A549 (cell line): ENCODE measurements around the gene NXPE3. TPM values are rescaled to one million over a fixed set of nuclear protein-coding genes. Genes with fewer than 3 reads are reported as not detected.

Experiments
- ATAC-seq, 2 experiments: fragments of 200-7000 bp in 1 of 2; fragments of >200 bp in 1 of 2; cut with Nextera tagmentation in 1 of 2; cut with Tn5 transposase in 1 of 2; 3 replicates each; pipeline versions ENCODE4 v1.8.0 to v1.9.1; 2018 to 2020; ENCODE audit warnings: mild to moderate bottlenecking in 1 of 2, moderate library complexity in 1 of 2
- CTCF ChIA-PET: fragments of 300-600 bp; sonication (Branson Sonifier 250); formaldehyde crosslinking; extraction: SDS; loops from one replicate; lab custom pipeline; 2021; ENCODE audit warnings: antibody characterized with exemption, inconsistent platforms; lab: Yijun Ruan, JAX
- POLR2A ChIA-PET: fragments of 350-600 bp; formaldehyde crosslinking; extraction: SDS; loops from one replicate; lab custom pipeline; 2021; ENCODE audit warnings: antibody characterized with exemption, inconsistent platforms; lab: Yijun Ruan, JAX
- DNase-seq, 2 experiments: peaks; one replicate each; pipeline versions ENCODE4 v3.0.0 to v3.0.0-alpha.2; 2011 to 2016; ENCODE audit warnings: low read depth in 1 of 2, low spot score in 1 of 2
- FAIRE-seq: peaks from 2 replicates; lab custom pipeline; 2011; peaks lifted over from hg19 to GRCh38; lab: Jason Lieb, UNC
- H3K27ac ChIP-seq, 2 experiments: fragments of >200 bp; sonication (Bioruptor Twin); formaldehyde crosslinking; 3 replicates each; pipeline ENCODE4 v1.5.1; 2016 to 2017
- H3K4me1 ChIP-seq: fragments of >200 bp; sonication (Bioruptor Twin); formaldehyde crosslinking; 3 replicates; pipeline ENCODE4 v1.6.1; 2016
- H3K4me2 ChIP-seq: fragments of >200 bp; sonication (Bioruptor Twin); formaldehyde crosslinking; 3 replicates; pipeline ENCODE4 v1.6.1; 2016
- H3K4me3 ChIP-seq: fragments of >200 bp; sonication (Bioruptor Twin); formaldehyde crosslinking; 3 replicates; pipeline ENCODE4 v1.5.1; 2016
- H3K9me3 ChIP-seq: fragments of >200 bp; sonication (Bioruptor Twin); formaldehyde crosslinking; 3 replicates; pipeline ENCODE4 v1.6.1; 2016
- EHF ChIP-seq: fragments of 250-450 bp; sonication (Bioruptor Pico); IDR thresholded peaks from 2 replicates; pipeline ENCODE4 v1.5.0; 2020; ENCODE audit warnings: mild to moderate bottlenecking
- GATA3 ChIP-seq: IDR thresholded peaks from 2 replicates; pipeline ENCODE4 v1.6.1; 2012; ENCODE audit warnings: borderline replicate concordance
- HEYL ChIP-seq: fragments of 250-450 bp; sonication (Bioruptor Pico); IDR thresholded peaks from 2 replicates; pipeline ENCODE4 v1.8.0; 2021; ENCODE audit warnings: mild to moderate bottlenecking, moderate library complexity
- JUNB ChIP-seq: fragments of >200 bp; sonication (Bioruptor Twin); formaldehyde crosslinking; IDR thresholded peaks from 2 replicates; pipeline ENCODE4 v1.6.1; 2016
- KDM1A ChIP-seq: fragments of 200-600 bp; sonication (generic); IDR thresholded peaks from 2 replicates; pipeline ENCODE4 v1.6.1; 2016; ENCODE audit warnings: low read depth, mild to moderate bottlenecking
- POLR2AphosphoS2 ChIP-seq: conservative IDR thresholded peaks from 2 replicates; pipeline ENCODE4 v1.6.1; 2012; ENCODE audit warnings: low read length, improper control_type of control experiment, inconsistent platforms
- RAD21 ChIP-seq, 2 experiments: fragments of >200 bp in 1 of 2; sonication (Bioruptor Twin) in 1 of 2; formaldehyde crosslinking in 1 of 2; IDR thresholded peaks in 1 of 2; conservative IDR thresholded peaks in 1 of 2; 2 replicates in 1 of 2; 3 replicates in 1 of 2; pipeline ENCODE4 v1.6.1; 2012 to 2018; ENCODE audit warnings: inconsistent platforms in 1 of 2
- RFX5 ChIP-seq: fragments of 450-650 bp; IDR thresholded peaks from 2 replicates; pipeline ENCODE4 v1.7.1; 2014; ENCODE audit warnings: antibody characterized with exemption, mild to moderate bottlenecking, moderate library complexity
- TFCP2L1 ChIP-seq: fragments of 250-450 bp; sonication (Bioruptor Pico); IDR thresholded peaks from 2 replicates; pipeline ENCODE4 v1.5.0; 2021; ENCODE audit warnings: mild to moderate bottlenecking
- WGBS: methylation state at CpG from one replicate; pipeline ENCODE4 v1.1.6; 2017; ENCODE audit errors: missing lambda C conversion rate; 5-methylcytosine and 5-hydroxymethylcytosine counted together
- polyA plus RNA-seq, 4 experiments: library from polyadenylated mRNA; depleted of rRNA in 3 of 4; stranded (reverse); fragments of >200 nt; fragmentation: RNase III in 1 of 4; extraction: RNeasy Plus Mini Kit Qiagen cat#74134 plus additional on column Dnase treatment in 1 of 4; gene quantifications; 2 replicates in 3 of 4; 3 replicates in 1 of 4; pipeline ENCODE4 v1.2.3, GENCODE V29; 2011 to 2017
- TF ChIP-seq, protein P1 (sequence below): fragments of 250-450 bp; sonication (Bioruptor Pico); IDR thresholded peaks from 2 replicates; pipeline ENCODE4 v1.5.0; 2021; ENCODE audit warnings: mild to moderate bottlenecking, moderate library complexity, borderline replicate concordance
- TF ChIP-seq, protein P2 (sequence below): fragments of 250-450 bp; sonication (Bioruptor Pico); IDR thresholded peaks from 2 replicates; pipeline ENCODE4 v1.5.0; 2020; ENCODE audit warnings: low read depth, mild to moderate bottlenecking, moderate library complexity
- TF ChIP-seq, protein P3 (sequence below): IDR thresholded peaks from 2 replicates; pipeline ENCODE4 v1.6.1; 2012; ENCODE audit warnings: low read depth, borderline replicate concordance
- TF ChIP-seq, protein P4 (sequence below): IDR thresholded peaks from 2 replicates; pipeline ENCODE4 v1.6.1; 2012
- TF ChIP-seq, protein P5 (sequence below): IDR thresholded peaks from 2 replicates; pipeline ENCODE4 v1.6.1; 2012

The NXPE3 gene
- polyA plus RNA-seq, 2 of the 4 experiments (the other 2 are of a cell fraction), result 48.6 to 49.5 TPM

DNA sequence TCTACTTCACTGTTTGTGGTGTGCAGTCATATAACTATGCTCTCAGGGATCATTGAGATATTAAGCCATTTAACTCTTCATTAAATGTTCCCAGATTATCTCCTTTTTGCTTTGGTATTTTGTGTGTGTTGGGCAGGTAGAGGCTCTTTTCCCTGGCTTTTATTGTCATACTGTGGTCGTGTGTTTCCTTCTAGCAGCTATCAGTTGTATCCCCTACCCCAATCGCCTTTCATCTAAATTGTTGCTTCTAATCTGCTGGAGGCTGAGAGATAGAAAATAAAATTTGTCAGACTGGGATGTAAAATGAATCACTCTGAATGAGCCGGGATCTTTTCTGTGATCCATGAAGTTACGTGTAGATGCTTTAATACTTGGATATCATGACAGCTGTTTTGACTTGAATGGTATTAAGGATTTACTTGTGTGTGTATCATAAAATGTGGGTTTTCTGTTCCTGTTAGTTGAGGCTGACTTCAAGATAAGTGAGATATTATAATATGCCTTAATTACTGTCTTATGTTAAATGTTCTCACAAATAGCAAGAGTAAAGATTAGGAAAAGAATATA, 79.5 kb downstream of the NXPE3 start:
- DNase-seq (no peak), FAIRE-seq (no peak), ATAC-seq (no peak)
- Histone ChIP-seq H3K4me1 (peaks cover 24% of the 10 kb centered on the region), H3K4me3 (no peak overlapping the region), H3K9me3 (no peaks in the 10 kb centered on the region), H3K27ac (0 out of 6 replicates have a peak overlapping the region, but pooled peaks of 1 of the 2 experiments have one; percentile 8), H3K4me2 (no peak overlapping the region)
- WGBS, result 87% methylated on average over 4 of the region's 4 CpGs
- POLR2A ChIA-PET, result interaction anchor here (2.5 kb wide), 1 partner anchor 9 kb away, joined by 16 read pairs; the partner anchor contains the start of gene NFKBIZ
- no peak for TF ChIP-seq TFCP2L1 (CRISPR knock-in tag)
- no peak for TF ChIP-seq GATA3
- CTCF ChIA-PET, result interaction anchor here (1.1 to 2.4 kb wide), 2 partner anchors 9 to 367 kb away, joined by 3 to 12 read pairs; partner anchors contain the start of gene NFKBIZ

DNA sequence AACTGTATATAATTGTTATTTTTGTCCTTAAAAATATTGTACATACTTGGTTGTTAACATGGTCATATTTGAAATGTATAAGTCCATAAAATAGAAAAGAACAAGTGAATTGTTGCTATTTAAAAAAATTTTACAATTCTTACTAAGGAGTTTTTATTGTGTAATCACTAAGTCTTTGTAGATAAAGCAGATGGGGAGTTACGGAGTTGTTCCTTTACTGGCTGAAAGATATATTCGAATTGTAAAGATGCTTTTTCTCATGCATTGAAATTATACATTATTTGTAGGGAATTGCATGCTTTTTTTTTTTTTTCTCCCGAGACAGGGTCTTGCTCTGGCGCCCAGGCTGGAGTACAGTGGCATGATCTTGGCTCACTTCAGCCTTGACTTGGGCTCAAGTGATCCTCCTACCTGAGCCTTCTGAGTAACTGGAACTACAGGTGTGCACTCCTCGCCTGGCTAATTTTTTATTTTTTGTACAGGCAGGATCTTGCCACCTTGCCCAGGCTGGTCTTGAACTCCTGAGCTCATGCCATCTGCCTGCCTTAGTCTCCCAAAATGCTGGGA, 81.0 kb downstream of the NXPE3 start:
- no peak overlapping the region for H3K27ac ChIP-seq
- H3K4me2 ChIP-seq, result no peak overlapping the region
- no peak for DNase-seq
- ChIA-PET POLR2A (interaction anchor here (2.0 to 2.5 kb wide), 2 partner anchors 11 kb away, joined by 8 to 16 read pairs; partner anchors contain the start of gene NFKBIZ), CTCF (interaction anchor here (1.1 to 2.4 kb wide), 3 partner anchors 10 to 365 kb away, joined by 3 to 12 read pairs (median 7); partner anchors contain the start of gene NFKBIZ)
- peaks cover 10% of the 10 kb centered on the region for H3K4me1 ChIP-seq
- TF ChIP-seq EHF (CRISPR knock-in tag), result no peak
- 0 out of 2 replicates have a peak, but pooled peaks have one; percentile 0 for TF ChIP-seq POLR2AphosphoS2
- no peak for TF ChIP-seq RFX5
- WGBS, result 87% methylated on average over 5 of the region's 5 CpGs
- FAIRE-seq, result no peak
- H3K4me3 ChIP-seq, result no peak overlapping the region
- H3K9me3 ChIP-seq, result no peaks in the 10 kb centered on the region
- ATAC-seq, result no peak

DNA sequence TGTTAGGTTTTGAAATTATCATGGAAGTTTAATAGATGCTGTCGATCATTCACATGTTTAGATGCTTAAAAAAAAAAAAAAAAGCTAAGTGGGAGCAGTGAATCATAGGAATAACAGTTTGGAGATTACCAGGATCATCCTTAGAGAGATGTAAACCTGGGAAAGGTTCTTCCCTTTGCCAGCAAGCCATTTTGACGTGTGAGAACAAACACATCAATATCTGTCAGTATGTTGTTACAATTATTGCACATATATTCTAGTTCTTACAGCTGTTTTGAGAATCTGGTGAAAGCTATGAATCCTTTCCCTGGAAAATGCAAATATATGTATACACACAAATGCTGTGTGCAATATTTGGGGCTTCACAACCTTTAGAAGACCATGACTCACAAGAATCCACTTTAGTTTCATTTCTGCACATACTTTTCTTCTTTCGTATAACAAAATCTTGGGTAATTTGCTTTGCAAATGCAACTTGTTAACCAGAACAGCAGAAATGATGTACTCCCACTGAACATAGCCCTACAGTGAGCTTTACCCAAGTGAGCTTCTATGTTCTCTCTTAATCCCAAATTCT, 82.3 kb downstream of the NXPE3 start:
- TF ChIP-seq HEYL (CRISPR knock-in tag) (no peak), POLR2AphosphoS2 (no peak), KDM1A (no peak), RAD21 (conservative IDR thresholded peaks at IDR 0.05 in 1 of 2, IDR thresholded peaks at IDR 0.05 in 1 of 2) (no peak), RFX5 (no peak), JUNB (no peak), GATA3 (no peak)
- TF ChIP-seq, protein P1, sequence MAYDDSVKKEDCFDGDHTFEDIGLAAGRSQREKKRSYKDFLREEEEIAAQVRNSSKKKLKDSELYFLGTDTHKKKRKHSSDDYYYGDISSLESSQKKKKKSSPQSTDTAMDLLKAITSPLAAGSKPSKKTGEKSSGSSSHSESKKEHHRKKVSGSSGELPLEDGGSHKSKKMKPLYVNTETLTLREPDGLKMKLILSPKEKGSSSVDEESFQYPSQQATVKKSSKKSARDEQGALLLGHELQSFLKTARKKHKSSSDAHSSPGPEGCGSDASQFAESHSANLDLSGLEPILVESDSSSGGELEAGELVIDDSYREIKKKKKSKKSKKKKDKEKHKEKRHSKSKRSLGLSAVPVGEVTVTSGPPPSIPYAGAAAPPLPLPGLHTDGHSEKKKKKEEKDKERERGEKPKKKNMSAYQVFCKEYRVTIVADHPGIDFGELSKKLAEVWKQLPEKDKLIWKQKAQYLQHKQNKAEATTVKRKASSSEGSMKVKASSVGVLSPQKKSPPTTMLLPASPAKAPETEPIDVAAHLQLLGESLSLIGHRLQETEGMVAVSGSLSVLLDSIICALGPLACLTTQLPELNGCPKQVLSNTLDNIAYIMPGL (CRISPR knock-in tag), result no peak
- TF ChIP-seq, protein P2, sequence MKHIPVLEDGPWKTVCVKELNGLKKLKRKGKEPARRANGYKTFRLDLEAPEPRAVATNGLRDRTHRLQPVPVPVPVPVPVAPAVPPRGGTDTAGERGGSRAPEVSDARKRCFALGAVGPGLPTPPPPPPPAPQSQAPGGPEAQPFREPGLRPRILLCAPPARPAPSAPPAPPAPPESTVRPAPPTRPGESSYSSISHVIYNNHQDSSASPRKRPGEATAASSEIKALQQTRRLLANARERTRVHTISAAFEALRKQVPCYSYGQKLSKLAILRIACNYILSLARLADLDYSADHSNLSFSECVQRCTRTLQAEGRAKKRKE (CRISPR knock-in tag), result no peak
- TF ChIP-seq, protein P3, sequence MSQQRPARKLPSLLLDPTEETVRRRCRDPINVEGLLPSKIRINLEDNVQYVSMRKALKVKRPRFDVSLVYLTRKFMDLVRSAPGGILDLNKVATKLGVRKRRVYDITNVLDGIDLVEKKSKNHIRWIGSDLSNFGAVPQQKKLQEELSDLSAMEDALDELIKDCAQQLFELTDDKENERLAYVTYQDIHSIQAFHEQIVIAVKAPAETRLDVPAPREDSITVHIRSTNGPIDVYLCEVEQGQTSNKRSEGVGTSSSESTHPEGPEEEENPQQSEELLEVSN, result no peak
- TF ChIP-seq, protein P4, sequence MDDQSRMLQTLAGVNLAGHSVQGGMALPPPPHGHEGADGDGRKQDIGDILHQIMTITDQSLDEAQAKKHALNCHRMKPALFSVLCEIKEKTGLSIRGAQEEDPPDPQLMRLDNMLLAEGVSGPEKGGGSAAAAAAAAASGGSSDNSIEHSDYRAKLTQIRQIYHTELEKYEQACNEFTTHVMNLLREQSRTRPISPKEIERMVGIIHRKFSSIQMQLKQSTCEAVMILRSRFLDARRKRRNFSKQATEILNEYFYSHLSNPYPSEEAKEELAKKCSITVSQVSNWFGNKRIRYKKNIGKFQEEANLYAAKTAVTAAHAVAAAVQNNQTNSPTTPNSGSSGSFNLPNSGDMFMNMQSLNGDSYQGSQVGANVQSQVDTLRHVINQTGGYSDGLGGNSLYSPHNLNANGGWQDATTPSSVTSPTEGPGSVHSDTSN, result no peak
- TF ChIP-seq, protein P5, sequence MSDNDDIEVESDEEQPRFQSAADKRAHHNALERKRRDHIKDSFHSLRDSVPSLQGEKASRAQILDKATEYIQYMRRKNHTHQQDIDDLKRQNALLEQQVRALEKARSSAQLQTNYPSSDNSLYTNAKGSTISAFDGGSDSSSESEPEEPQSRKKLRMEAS, result no peak
- TF ChIP-seq, all 56 proteins: peak for 0
- H3K27ac ChIP-seq, result peak overlapping the region in 1 of 2 experiments; percentile 9; a peak in 1 of 6 replicates
- FAIRE-seq, result no peak
- ChIA-PET CTCF (interaction anchor here (1.2 to 1.3 kb wide), 2 partner anchors 9 to 12 kb away, joined by 4 to 7 read pairs; partner anchors contain the start of gene NFKBIZ), POLR2A (interaction anchor here (0.5 to 2.0 kb wide), 3 partner anchors 12 to 364 kb away, joined by 3 to 8 read pairs (median 5); partner anchors contain the start of gene NFKBIZ)
- no peaks in the 10 kb centered on the region for H3K9me3 ChIP-seq
- H3K4me2 ChIP-seq, result no peak overlapping the region
- H3K4me3 ChIP-seq, result no peak overlapping the region
- H3K4me1 ChIP-seq, result peaks cover 13% of the 10 kb centered on the region
- WGBS, result 83% methylated on average over 3 of the region's 3 CpGs
- no peak for ATAC-seq
- no peak for DNase-seq
